ENCODE data around the gene RNF150. TPM values are rescaled to one million over a fixed set of nuclear protein-coding genes. Genes with fewer than 3 reads are reported as not detected.

The RNF150 gene
- total RNA-seq, 1 experiment from 2014 or later = 4.4 TPM

- H3K9me3 ChIP-seq (ENCODE audit: control insufficient read depth, low read depth, low read length) = no peaks in the 10 kb centered on the region
- no peaks in the 10 kb centered on the region for H3K23me2 ChIP-seq (ENCODE audit: insufficient read length, low read depth, low read length, poor library complexity, severe bottlenecking)
- H3K27me3 ChIP-seq (ENCODE audit: insufficient read depth, low read length) = no peaks in the 10 kb centered on the region
- H2BK12ac ChIP-seq (ENCODE audit: insufficient read length, low read depth, low read length) = no peak overlapping the region
- no peak overlapping the region for H3K4ac ChIP-seq (ENCODE audit: low read depth, low read length)
- no peak overlapping the region for H3K14ac ChIP-seq (ENCODE audit: insufficient read depth, low read length)
- no peaks in the 10 kb centered on the region for H4K20me1 ChIP-seq (ENCODE audit: control insufficient read depth, insufficient read depth, insufficient read length)
- H2BK120ac ChIP-seq (ENCODE audit: low read depth, low read length, poor library complexity, severe bottlenecking) = no peak overlapping the region
- peaks cover 20 to 21% of the 10 kb centered on the region in 2 experiments; a peak in 4 of 5 replicates for H3K9me3 Mint-ChIP-seq
- H2AK5ac ChIP-seq (ENCODE audit: insufficient read length, low read length) = no peak overlapping the region
- no peak overlapping the region for H2BK15ac ChIP-seq (ENCODE audit: low read depth, low read length)
- H3T11ph ChIP-seq (ENCODE audit: low read length) = no peak overlapping the region
- H3K9ac ChIP-seq (ENCODE audit: extremely low read depth, insufficient read length, low read length) = no peak overlapping the region
- no peak for DNase-seq
- H3K36me3 Mint-ChIP-seq (ENCODE audit: insufficient read depth in 1 of 3, low read depth in 3 of 3) = peaks cover 5 to 21% (median 10%) of the 10 kb centered on the region in 3 experiments; a peak in 6 of 7 replicates
- no peak overlapping the region for H4K5ac ChIP-seq (ENCODE audit: insufficient read length, low read depth, low read length)
- peaks cover 7 to 8% of the 10 kb centered on the region in 2 experiments for H3K4me1 Mint-ChIP-seq
- H4K8ac ChIP-seq (replicated peaks; ENCODE audit: insufficient read length, low read depth, low read length) = no peak overlapping the region
- H3K4me3 Mint-ChIP-seq = no peak overlapping the region
- H3K4me1 ChIP-seq (ENCODE audit: insufficient read depth, low read length) = no peaks in the 10 kb centered on the region
- no peak overlapping the region for H2BK5ac ChIP-seq (ENCODE audit: insufficient read length, low read length)
- TF ChIP-seq CTCF (conservative IDR thresholded peaks at IDR 0.05) = no peak
- WGBS (ENCODE audit: extremely low coverage, insufficient read length, low lambda C conversion rate) = no CpG with 5 or more reads among the region's 2 CpGs
- no peak overlapping the region for H3K56ac ChIP-seq (ENCODE audit: insufficient read length, low read depth, low read length)
- no peak overlapping the region for H3K18ac ChIP-seq (ENCODE audit: insufficient read length, low read depth, low read length)
- H3K79me2 ChIP-seq (ENCODE audit: insufficient read depth, low read length) = no peaks in the 10 kb centered on the region
- no peak overlapping the region for H4K91ac ChIP-seq (ENCODE audit: insufficient read length, low read depth, low read length)
- no peak overlapping the region for H3K23ac ChIP-seq (ENCODE audit: insufficient read length, low read depth, low read length)
- H2BK20ac ChIP-seq (ENCODE audit: low read depth, low read length, poor library complexity, severe bottlenecking) = no peak overlapping the region
- H3K27me3 Mint-ChIP-seq (ENCODE audit: low read depth) = peaks cover 4% of the 10 kb centered on the region
- no peak overlapping the region for H2AFZ ChIP-seq (ENCODE audit: low read length)
- no peaks in the 10 kb centered on the region for H3K79me1 ChIP-seq (ENCODE audit: insufficient read depth, low read depth, low read length, poor library complexity, severe bottlenecking)
- H3K27ac ChIP-seq (ENCODE audit: insufficient read length, low read depth, low read length) = no peak overlapping the region
- H3K27ac Mint-ChIP-seq = no peak overlapping the region
- H3K4me2 ChIP-seq (ENCODE audit: insufficient read depth, insufficient read length, low read length) = no peak overlapping the region
Measured at GRCh38 chr4:141118381-141118780, 14.9 kb downstream of the RNF150 start.
